GM23248 (cell line): Measurements from ENCODE around the gene COL7A1. TPM values are rescaled to one million over a fixed set of nuclear protein-coding genes. Genes with fewer than 3 reads are reported as not detected.

Source experiments
- DNase-seq: peaks from one replicate; pipeline ENCODE4 v3.0.0-alpha.2; 2015
- H2AFZ ChIP-seq: fragments of 200-600 bp; sonication (generic); 2 replicates; pipeline ENCODE4 v1.6.1; 2016; ENCODE audit warnings: antibody characterized with exemption
- H3F3A ChIP-seq: fragments of 200-600 bp; sonication (generic); 2 replicates; pipeline ENCODE4 v1.6.1; 2016; ENCODE audit warnings: mild to moderate bottlenecking, antibody characterized with exemption, mixed run types; ENCODE audit not compliant: insufficient read depth
- H3K27ac ChIP-seq: fragments of 200-600 bp; sonication (generic); 2 replicates; pipeline ENCODE4 v1.5.1; 2016; ENCODE audit warnings: mild to moderate bottlenecking
- H3K27me3 ChIP-seq: fragments of 200-600 bp; sonication (generic); replicated peaks from 2 replicates; pipeline ENCODE4 v1.6.1; 2016; ENCODE audit warnings: mild to moderate bottlenecking; ENCODE audit not compliant: insufficient read depth
- H3K36me3 ChIP-seq: fragments of 200-600 bp; sonication (generic); 2 replicates; pipeline ENCODE4 v1.6.1; 2016; ENCODE audit warnings: low read depth, mild to moderate bottlenecking
- H3K4me1 ChIP-seq: fragments of 200-600 bp; sonication (generic); 2 replicates; pipeline ENCODE4 v1.6.1; 2016; ENCODE audit warnings: mild to moderate bottlenecking; ENCODE audit not compliant: insufficient read depth
- H3K4me2 ChIP-seq: fragments of 200-600 bp; sonication (generic); one replicate; pipeline ENCODE4 v1.6.1; 2016; ENCODE audit warnings: mild to moderate bottlenecking; ENCODE audit not compliant: unreplicated experiment
- H3K4me3 ChIP-seq: fragments of 200-600 bp; sonication (generic); 2 replicates; pipeline ENCODE4 v1.5.1; 2016; ENCODE audit warnings: mild to moderate bottlenecking
- H3K79me2 ChIP-seq: fragments of 200-600 bp; sonication (generic); 2 replicates; pipeline ENCODE4 v1.6.1; 2016; ENCODE audit warnings: mild to moderate bottlenecking; ENCODE audit not compliant: insufficient read depth
- H3K9ac ChIP-seq: fragments of 200-600 bp; sonication (generic); 2 replicates; pipeline ENCODE4 v1.6.1; 2016; ENCODE audit warnings: mild to moderate bottlenecking
- H3K9me2 ChIP-seq: fragments of 200-600 bp; sonication (generic); 2 replicates; pipeline ENCODE4 v1.6.1; 2016; ENCODE audit warnings: mixed run types, mild to moderate bottlenecking, moderate library complexity; ENCODE audit not compliant: insufficient read depth
- H3K9me3 ChIP-seq: fragments of 200-600 bp; sonication (generic); one replicate; pipeline ENCODE4 v1.6.1; 2017; ENCODE audit warnings: low read depth
- H4K20me1 ChIP-seq: fragments of 200-600 bp; sonication (generic); 2 replicates; pipeline ENCODE4 v1.6.0; 2016; ENCODE audit not compliant: insufficient read depth
- EZH2 ChIP-seq: fragments of 200-600 bp; sonication (generic); IDR thresholded peaks from 2 replicates; pipeline ENCODE4 v1.6.1; 2018; ENCODE audit warnings: antibody characterized with exemption, mild to moderate bottlenecking; ENCODE audit not compliant: insufficient read depth, poor library complexity, severe bottlenecking
- EZH2phosphoT487 ChIP-seq: fragments of 200-600 bp; sonication (generic); IDR thresholded peaks from 2 replicates; pipeline ENCODE4 v1.6.1; 2018; ENCODE audit warnings: antibody characterized with exemption, moderate library complexity, mild to moderate bottlenecking, low read depth; ENCODE audit not compliant: insufficient read depth
- WGBS, 2 experiments: methylation state at CpG; one replicate each; pipeline ENCODE4 v1.1.6; 2015 to 2017; ENCODE audit warnings: low lambda C conversion rate in 2 of 2, low coverage in 1 of 2; ENCODE audit errors: missing lambda C conversion rate in 2 of 2; 5-methylcytosine and 5-hydroxymethylcytosine counted together
- in situ Hi-C: fragments of 300-500 bp; cut with MboI; formaldehyde crosslinking; loops from 2 replicates; pipeline ENCODE4 v1.15.0; 2020
- polyA plus RNA-seq: library from polyadenylated mRNA; unstranded; fragments of >200 nt; fragmentation: Nextera tagmentation; extraction: Ambion mirVana; gene quantifications from 2 replicates; pipeline ENCODE4 v1.2.1, GENCODE V29; 2016
- total RNA-seq: library from RNA; depleted of rRNA; stranded (reverse); fragments of >200 nt; shearing (Covaris generic); gene quantifications from 2 replicates; pipeline ENCODE4 v1.2.3, GENCODE V29; 2014

The COL7A1 gene
- total and polyA plus RNA-seq, 2 experiments from 2014 or later = 11.2 to 33.6 TPM

GRCh38 chr3:48564022-48564421, 31.1 kb downstream of the COL7A1 start:
- Histone ChIP-seq H3K79me2 (no peaks in the 10 kb centered on the region), H3K4me1 (peaks cover 51% of the 10 kb centered on the region), H3K4me2 (peak overlapping the region; percentile 44), H3K27me3 (no peaks in the 10 kb centered on the region), H2AFZ (peak overlapping the region; percentile 33), H3K9me3 (no peaks in the 10 kb centered on the region), H4K20me1 (no peaks in the 10 kb centered on the region), H3K36me3 (no peaks in the 10 kb centered on the region), H3F3A (peaks cover 8% of the 10 kb centered on the region), H3K27ac (peak overlapping the region; percentile 85), H3K9me2 (no peaks in the 10 kb centered on the region), H3K4me3 (no peak overlapping the region), H3K9ac (peak overlapping the region; percentile 75)
- in situ Hi-C loops = no loop called here
- DNase-seq = peak; percentile 90
- WGBS, 2 experiments = 43 to 45% methylated on average over 10 of the region's 10 CpGs
- TF ChIP-seq EZH2 = no peak
- no peak for TF ChIP-seq EZH2phosphoT487

GRCh38 chr3:48563382-48563918, 31.7 kb downstream of the COL7A1 start, which contains the start of gene UCN2:
TSS of gene UCN2 (minus strand) at chr3:48563781. CDS start at chr3:48563124, 657 bp downstream.
- H3K9ac ChIP-seq = peak within 1 kb of the TSS; percentile 75
- H2AFZ ChIP-seq = peak within 1 kb of the TSS; percentile 33

GRCh38 chr3:48562367-48563095, 32.6 kb downstream of the COL7A1 start:
- Histone ChIP-seq H3K9me3 (no peaks in the 10 kb centered on the region), H3K4me1 (peaks cover 56% of the 10 kb centered on the region), H3K79me2 (no peaks in the 10 kb centered on the region), H4K20me1 (no peaks in the 10 kb centered on the region), H3K27me3 (no peaks in the 10 kb centered on the region), H3K9ac (peak overlapping the region; percentile 75; the same call in 1 of the 2 replicates), H3K9me2 (no peaks in the 10 kb centered on the region), H3F3A (peaks cover 8% of the 10 kb centered on the region), H2AFZ (no peak overlapping the region), H3K36me3 (no peaks in the 10 kb centered on the region), H3K4me2 (no peak overlapping the region), H3K27ac (peak overlapping the region; percentile 85; the same call in 1 of the 2 replicates), H3K4me3 (no peak overlapping the region)
- TF ChIP-seq EZH2phosphoT487 (no peak), EZH2 (no peak)
- DNase-seq = no peak
- 90 to 92% methylated on average over 20 of the region's 20 CpGs for WGBS, 2 experiments
- in situ Hi-C loops = no loop called here

More at GRCh38 chr3:48563382-48563918, 31.7 kb downstream of the COL7A1 start, which contains the start of gene UCN2:
- 46 to 66% methylated on average over 6 of the region's 6 CpGs for WGBS, 2 experiments
- Histone ChIP-seq H3K36me3 (no peaks in the 10 kb centered on the region), H3K79me2 (no peaks in the 10 kb centered on the region), H3F3A (peaks cover 8% of the 10 kb centered on the region), H3K4me1 (peaks cover 51% of the 10 kb centered on the region), H4K20me1 (no peaks in the 10 kb centered on the region), H3K27me3 (no peaks in the 10 kb centered on the region), H3K9me3 (no peaks in the 10 kb centered on the region), H3K27ac (peak within 1 kb of the TSS; percentile 85), H3K4me3 (no peak within 1 kb of the TSS), H3K9me2 (no peaks in the 10 kb centered on the region), H3K4me2 (peak within 1 kb of the TSS; percentile 44)
- no peak for TF ChIP-seq EZH2phosphoT487
- no peak for TF ChIP-seq EZH2
- in situ Hi-C loops = no loop called here
- DNase-seq = peak; percentile 67

DNA sequence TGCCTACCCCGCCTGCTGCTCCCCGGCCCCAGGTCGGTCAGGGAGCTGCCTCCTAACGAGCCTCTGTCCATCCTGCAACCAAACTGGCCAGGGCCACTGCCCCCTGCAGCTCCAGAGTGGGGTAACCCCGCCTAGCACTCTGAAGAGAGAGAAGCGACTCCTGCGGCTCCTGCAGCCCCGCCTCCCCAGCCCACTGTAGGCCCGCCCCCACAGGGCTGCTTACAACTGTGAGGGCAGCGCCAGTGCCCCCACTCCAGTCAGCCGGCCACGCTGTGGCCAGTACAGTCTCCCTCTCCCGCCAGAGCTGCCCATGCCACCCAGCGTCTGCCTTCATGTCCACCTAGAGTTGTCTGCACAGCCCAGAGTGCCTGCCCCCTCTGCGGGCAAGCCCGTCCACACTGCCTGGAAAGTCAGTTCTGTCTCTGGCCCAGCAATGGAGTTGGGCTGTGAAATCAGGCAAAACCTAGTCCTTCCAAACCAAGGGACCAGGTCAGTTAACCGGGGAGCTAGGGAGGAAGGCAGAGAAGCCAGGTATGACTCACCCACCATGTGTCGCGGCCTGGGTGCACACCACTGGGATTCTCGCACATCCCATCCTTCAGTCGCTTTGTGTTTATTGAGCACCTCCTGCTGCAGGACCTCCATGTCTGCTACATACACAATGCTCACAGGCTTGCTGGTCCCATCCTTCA, 33.9 kb downstream of the COL7A1 start:
- Histone ChIP-seq H3K4me3 (peak overlapping the region; percentile 33), H3K27ac (peak overlapping the region; percentile 36; the same call in 1 of the 2 replicates), H3K36me3 (no peaks in the 10 kb centered on the region), H3K9ac (peak overlapping the region; percentile 14), H3K4me1 (peaks cover 53% of the 10 kb centered on the region), H3K9me3 (no peaks in the 10 kb centered on the region), H3F3A (peaks cover 8% of the 10 kb centered on the region), H3K79me2 (no peaks in the 10 kb centered on the region), H3K27me3 (no peaks in the 10 kb centered on the region), H3K4me2 (peak overlapping the region; percentile 43), H2AFZ (peak overlapping the region; percentile 71), H3K9me2 (no peaks in the 10 kb centered on the region), H4K20me1 (no peaks in the 10 kb centered on the region)
- TF ChIP-seq EZH2 = no peak
- TF ChIP-seq EZH2phosphoT487 = no peak
- in situ Hi-C loops = no loop called here
- WGBS, 2 experiments = 31 to 39% methylated on average over 15 to 21 of the region's 21 CpGs
- peak; percentile 81 for DNase-seq
